Renal cortex interstitium (tissue), 15 donors: ENCODE measurements around the gene SESN1. TPM values are rescaled to one million over a fixed set of nuclear protein-coding genes. Genes with fewer than 3 reads are reported as not detected.
"Not testable (repeated sequence)": the region's sequence is repeated elsewhere in the genome, so short reads cannot be mapped to it uniquely, and the experiment has no call there.

ENCODE experiments used
- DNase-seq, 11 donors: peaks; one replicate each; pipeline ENCODE4 v3.0.0-alpha.2; 2013; ENCODE audit warnings: low read depth in 9 of 11, low spot score in 4 of 11; ENCODE audit errors: extremely low read depth in 1 of 11
- long read RNA-seq, 16 experiments: transcript quantifications; one replicate each; lab custom pipeline, GENCODE V29; 2026
- polyA plus RNA-seq, 3 donors: library from polyadenylated mRNA; unstranded; fragments of 120-200 nt; gene quantifications; one replicate each; pipeline ENCODE4 v1.2.1, GENCODE V29; 2013; ENCODE audit not compliant: insufficient read length in 3 of 3

SESN1 gene
- 10 to 100 TPM; 23.5 to 27.2 (median 26.2) TPM for polyA plus RNA-seq
- long read RNA-seq, donor 1, partial matches to known transcripts = 11 of 12 reads
- long read RNA-seq, donor 1, other reads (novel, unspliced or antisense) = 0 of 12 reads
- long read RNA-seq, donor 2, partial matches to known transcripts = 10 of 14 reads
- long read RNA-seq, donor 2, other reads (novel, unspliced or antisense) = 0 of 14 reads
- long read RNA-seq, donor 3, partial matches to known transcripts = 22 of 28 reads
- long read RNA-seq, donor 3, other reads (novel, unspliced or antisense) = 0 of 28 reads
- long read RNA-seq, donor 4, partial matches to known transcripts = 6 of 8 reads
- long read RNA-seq, donor 4, other reads (novel, unspliced or antisense) = 0 of 8 reads
- long read RNA-seq, donor 5 = 0 reads
- long read RNA-seq, donor 6, partial matches to known transcripts = 15 of 16 reads
- long read RNA-seq, donor 6, other reads (novel, unspliced or antisense) = 0 of 16 reads
- long read RNA-seq, donor 7, partial matches to known transcripts = 9 of 16 reads
- long read RNA-seq, donor 7, other reads (novel, unspliced or antisense) = 0 of 16 reads
- long read RNA-seq, donor 8 = 0 reads
- long read RNA-seq, donor 9, partial matches to known transcripts = 19 of 20 reads
- long read RNA-seq, donor 9, other reads (novel, unspliced or antisense) = 0 of 20 reads
- long read RNA-seq, donor 10, partial matches to known transcripts = 11 of 14 reads
- long read RNA-seq, donor 10, other reads (novel, unspliced or antisense) = 0 of 14 reads
- long read RNA-seq, donor 11, transcript SESN1-204 (10 exons, 3,509 nt) = major isoform, 5 of 5 reads
- long read RNA-seq, donor 11, partial matches to known transcripts = 0 of 5 reads
- long read RNA-seq, donor 11, other reads (novel, unspliced or antisense) = 0 of 5 reads
- long read RNA-seq, donor 12, partial matches to known transcripts = 0 of 2 reads
- long read RNA-seq, donor 12, other reads (novel, unspliced or antisense) = 0 of 2 reads
- long read RNA-seq, donor 13 = 0 reads
- long read RNA-seq, donor 14, partial matches to known transcripts = 10 of 14 reads
- long read RNA-seq, donor 14, other reads (novel, unspliced or antisense) = 0 of 14 reads
- long read RNA-seq, donor 15, partial matches to known transcripts = 0 of 1 reads
- long read RNA-seq, donor 15, other reads (novel, unspliced or antisense) = 0 of 1 reads
- long read RNA-seq, donor 16, transcript SESN1-202 (10 exons, 2,676 nt) = major isoform, 5 of 39 reads
- long read RNA-seq, donor 16, partial matches to known transcripts = 31 of 39 reads
- long read RNA-seq, donor 16, other reads (novel, unspliced or antisense) = 0 of 39 reads

- peak; percentile 76 to 90 (median 86) for DNase-seq
Measured at GRCh38 chr6:109094416-109095035, at the start of gene SESN1. SESN1 (minus strand) TSS chr6:109094846; CDS start chr6:109094073, 773 bp downstream.

- DNase-seq = no peak
Measured at GRCh38 chr6:109143191-109143590, 48.5 kb upstream of the SESN1 start.

GRCh38 chr6:109142067-109142466, 47.4 kb upstream of the SESN1 start:
- not testable (repeated sequence) for DNase-seq

DNA sequence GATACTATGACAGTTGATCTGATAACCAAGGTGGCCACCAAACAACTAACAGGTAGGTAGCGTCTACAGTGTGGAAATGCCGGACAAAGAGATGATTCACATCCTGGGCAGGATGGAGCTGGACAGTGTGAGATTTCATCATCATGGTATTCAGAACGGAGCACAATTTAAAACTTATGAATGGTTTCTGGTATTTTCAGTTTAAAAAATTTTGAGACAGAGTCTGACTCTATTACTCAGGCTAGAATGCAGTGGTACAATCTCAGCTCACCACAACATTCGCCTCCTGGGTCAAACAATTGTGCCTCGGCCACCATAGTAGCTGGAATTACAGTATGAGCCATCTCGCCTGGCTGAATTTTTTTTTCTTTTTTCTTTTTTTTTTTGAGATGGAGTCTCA, 44.5 kb upstream of the SESN1 start:
- no peak for DNase-seq

DNA sequence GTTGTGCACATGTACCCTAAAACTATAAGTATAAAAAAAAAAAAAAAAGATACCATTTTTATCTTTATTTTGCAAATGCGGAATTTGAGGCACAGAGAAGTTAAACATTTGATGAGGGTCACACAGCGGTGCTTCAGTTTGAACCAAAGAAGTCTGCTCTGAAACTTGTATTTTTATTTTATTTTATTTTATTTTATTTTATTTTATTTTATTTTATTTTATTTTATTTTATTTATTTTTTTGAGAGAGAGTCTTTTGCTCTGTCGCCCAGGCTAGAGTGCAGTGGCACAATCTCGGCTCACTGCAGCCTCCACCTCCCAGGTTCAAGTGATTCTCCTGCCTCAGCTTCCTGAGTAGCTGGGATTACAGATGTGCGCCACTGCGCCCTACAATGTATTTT, 41.9 kb upstream of the SESN1 start:
- not testable (repeated sequence) for DNase-seq

DNA sequence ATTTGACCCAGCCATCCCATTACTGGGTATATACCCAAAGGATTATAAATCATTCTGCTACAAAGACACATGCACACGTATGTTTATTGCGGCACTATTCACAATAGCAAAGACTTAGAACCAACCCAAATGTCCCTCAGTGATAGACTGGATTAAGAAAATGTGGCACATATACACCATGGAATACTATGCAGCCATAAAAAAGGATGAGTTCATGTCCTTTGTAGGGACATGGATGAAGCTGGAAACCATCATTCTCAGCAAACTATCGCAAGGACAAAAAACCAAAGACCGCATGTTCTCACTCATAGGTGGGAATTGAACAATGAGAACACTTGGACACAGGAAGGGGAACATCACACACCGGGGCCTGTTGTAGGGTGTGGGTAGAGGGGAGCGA, 41.4 kb upstream of the SESN1 start:
- DNase-seq = not testable (repeated sequence)

GRCh38 chr6:109135600-109135999, 41.0 kb upstream of the SESN1 start:
- not testable (repeated sequence) for DNase-seq

DNA sequence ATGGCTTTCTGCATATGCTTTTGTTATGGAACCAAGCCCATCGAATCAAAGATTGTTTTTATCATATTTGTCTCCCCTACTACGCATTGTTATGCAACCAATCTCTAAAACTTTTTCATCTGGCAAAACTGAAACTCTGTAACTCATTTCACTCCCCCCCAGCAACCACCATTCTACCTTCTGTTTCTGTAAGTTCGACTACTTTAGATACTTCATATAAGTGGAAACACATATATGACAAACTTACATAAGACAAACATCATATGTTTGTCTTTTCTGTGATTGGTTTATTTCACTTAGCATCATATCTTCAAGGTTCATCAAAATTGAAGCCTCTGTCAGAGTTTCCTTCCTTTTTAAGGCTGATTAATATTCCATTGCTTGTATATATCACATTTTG, 35.4 kb upstream of the SESN1 start:
- DNase-seq = no peak

GRCh38 chr6:109125504-109125903, 30.9 kb upstream of the SESN1 start:
- no peak for DNase-seq

- no peak for DNase-seq
Measured at GRCh38 chr6:109124219-109124618, 29.6 kb upstream of the SESN1 start.

- DNase-seq = no peak
Measured at GRCh38 chr6:109121411-109121810, 26.8 kb upstream of the SESN1 start.

DNA sequence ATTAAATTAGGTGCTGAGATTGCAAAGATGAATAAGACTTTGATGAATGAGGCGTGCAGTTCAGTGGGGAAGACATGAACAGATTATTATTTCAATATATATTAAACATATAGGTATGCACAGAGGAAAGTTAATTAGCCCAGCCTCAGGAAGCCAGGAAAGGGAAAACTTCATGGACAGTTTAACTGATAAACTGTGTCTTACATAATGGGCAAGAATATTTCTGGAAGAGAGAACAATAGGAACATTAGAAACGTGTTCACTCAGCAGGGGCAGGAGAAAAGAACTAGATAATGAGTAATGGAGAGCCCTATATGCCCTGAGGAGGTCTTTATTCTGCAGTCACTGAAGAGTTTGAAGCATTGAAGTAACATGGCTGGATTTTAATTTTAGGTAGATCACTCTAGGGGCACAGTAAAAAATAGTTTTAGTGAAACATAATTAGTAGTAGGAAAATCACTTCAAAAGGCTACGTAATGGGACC, 24.3 kb upstream of the SESN1 start:
- no peak for DNase-seq

GRCh38 chr6:109118337-109118736, 23.7 kb upstream of the SESN1 start:
- no peak for DNase-seq

DNA sequence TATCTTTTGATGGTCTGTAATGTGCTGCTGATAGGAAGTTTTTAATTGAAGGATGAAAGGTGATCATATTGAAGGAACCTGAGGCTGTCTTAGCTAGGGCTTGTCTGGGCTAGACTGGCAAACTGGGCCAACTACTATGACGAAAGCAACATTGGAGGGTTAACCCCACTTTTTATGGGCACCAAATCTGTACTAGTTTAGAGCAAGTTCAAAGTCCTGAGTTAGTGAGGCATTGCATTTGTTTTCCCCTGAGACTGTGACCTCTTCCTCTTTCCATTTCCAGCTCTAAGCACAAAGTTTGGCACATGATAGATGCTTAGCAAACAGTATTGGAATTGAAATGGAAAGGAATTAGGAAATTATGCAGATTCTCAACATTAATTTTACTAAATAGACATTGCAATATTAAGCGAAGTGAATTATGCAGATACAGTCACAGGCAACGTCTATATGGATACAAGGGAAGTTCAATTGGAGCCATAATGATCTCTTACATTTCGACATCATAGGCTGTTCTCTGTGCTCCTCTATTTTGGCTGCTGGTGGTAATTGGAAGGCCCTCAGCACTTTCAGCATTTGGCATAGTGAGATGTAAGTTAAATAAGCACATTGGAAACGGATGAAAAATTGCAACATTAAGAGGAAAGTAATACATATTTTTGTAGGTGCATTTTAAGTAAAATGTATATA, 22.8 kb upstream of the SESN1 start:
- no peak for DNase-seq

GRCh38 chr6:109112663-109113062, 18.0 kb upstream of the SESN1 start:
- DNase-seq = not testable (repeated sequence)

GRCh38 chr6:109109663-109110062, 15.0 kb upstream of the SESN1 start:
- DNase-seq = not testable (repeated sequence)

DNA sequence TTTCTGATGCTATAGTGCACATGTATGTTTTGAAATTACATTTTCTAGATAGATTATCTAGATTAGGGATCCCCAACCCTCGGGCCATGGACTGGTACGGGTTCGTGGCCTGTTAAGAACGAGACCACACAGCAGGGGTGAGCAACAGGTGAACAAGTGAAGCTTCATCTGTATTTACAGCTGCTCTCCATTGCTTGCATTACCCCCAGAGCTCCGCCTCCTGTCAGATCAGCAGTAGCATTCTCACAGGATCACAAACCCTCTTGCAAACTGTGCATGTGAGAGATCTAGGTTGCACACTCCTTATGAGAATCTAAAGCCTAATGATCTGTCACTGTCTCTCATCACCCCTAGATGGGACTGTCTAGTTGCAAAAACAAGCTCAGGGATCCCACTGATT, 11.0 kb upstream of the SESN1 start:
- DNase-seq = no peak

DNA sequence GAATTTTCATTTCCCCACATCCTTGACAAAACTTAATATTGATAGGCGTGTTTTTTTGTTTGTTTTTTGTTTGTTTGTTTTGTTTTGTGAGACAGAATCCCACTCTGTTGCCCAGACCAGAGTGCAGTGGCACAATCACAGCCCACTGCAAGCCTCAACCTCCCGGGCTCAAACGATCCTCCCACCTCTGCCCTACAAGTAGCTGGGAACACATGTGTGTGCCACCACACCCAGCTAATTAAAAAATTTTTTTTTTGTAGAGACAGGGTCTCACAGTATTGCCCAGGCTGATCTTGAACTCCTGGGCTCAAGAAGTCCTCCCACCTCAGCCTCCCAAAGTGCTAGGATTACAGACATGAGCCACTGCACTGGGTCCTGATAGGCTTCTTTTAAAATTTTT, 9.9 kb upstream of the SESN1 start:
- no peak for DNase-seq
